HPDE6-E6E7 (cell line): ENCODE measurements around the gene FCHO1.
"Not testable (repeated sequence)": the region's sequence is repeated elsewhere in the genome, so short reads cannot be mapped to it uniquely, and the experiment has no call there.

Experiments used
- DNase-seq: peaks from one replicate; pipeline ENCODE4 v3.0.0; 2011; ENCODE audit warnings: missing footprints; ENCODE audit errors: extremely low spot score

FCHO1 gene

GRCh38 chr19:17765069-17765618 is 13.9 kb downstream of the FCHO1 start:
- DNase-seq: peak; percentile 66

DNA sequence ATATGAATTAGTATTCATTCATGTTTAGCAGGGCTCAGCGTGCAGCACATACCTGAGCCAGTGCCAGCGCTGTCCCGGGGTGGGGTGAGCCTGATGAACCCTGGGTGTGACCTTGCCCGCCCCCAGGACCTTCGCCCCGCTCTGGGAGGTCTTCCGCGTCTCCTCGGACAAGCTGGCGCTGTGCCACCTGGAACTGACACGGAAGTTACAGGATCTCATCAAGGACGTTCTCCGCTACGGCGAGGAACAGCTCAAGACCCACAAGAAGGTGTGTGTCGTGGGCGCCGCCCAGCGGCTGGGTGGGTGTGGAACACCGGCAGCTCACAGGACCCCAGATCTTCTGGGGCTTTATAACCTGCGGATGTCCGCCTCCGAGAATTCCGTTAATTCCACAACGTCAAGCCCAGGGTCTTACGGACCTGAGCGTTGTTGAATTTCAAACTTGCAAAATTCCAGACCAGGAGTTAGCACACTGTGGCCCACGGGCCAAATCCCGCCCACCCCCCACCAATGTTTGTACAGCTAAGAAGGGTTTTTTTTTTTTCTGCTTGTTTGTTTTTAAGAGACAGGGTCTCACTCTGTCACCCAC is 15.4 kb downstream of the FCHO1 start:
- peak; percentile 75 for DNase-seq

DNA sequence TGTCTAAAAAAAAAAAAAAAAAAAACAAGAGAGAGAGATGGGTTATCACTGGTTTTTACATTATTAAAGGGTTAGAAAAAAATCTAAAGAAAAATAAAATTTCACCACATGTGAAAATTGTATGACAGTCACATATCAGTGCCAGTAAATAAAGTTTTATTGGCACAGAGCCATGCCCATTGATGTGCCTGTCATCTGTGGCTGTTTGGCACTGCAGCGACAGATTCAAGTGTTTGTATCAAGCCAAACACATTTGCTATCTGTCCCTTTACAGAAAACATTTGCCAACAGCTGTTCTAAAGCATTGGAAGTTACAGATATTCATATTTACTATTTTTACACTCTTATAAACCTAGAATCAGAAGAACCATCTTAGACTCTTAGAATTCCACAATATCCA is 16.3 kb downstream of the FCHO1 start:
- DNase-seq: no peak

DNA sequence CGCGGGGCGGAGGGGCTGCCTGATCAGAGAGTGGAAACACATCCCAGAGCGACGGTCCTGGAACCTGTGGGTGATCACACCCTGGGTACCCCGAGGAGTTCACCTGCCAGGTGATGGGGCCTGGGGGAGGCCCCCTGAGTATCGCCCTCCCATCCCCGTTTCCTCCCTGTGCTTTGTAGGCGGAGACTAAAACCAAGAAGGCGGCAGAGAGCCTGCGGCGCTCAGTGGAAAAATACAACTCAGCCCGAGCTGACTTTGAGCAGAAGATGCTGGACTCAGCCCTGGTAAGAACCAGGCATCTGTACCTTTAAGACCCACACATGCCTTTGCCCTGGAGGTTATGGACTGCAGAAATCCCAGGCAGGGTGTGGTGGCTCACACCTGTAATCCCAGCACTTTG is 19.3 kb downstream of the FCHO1 start:
- DNase-seq: no peak

- DNase-seq: no peak
These were observed 20.9 kb downstream of the FCHO1 start for GRCh38 chr19:17772172-17772571.

GRCh38 chr19:17775245-17775927 is 24.1 kb downstream of the FCHO1 start:
- no peak for DNase-seq

DNA sequence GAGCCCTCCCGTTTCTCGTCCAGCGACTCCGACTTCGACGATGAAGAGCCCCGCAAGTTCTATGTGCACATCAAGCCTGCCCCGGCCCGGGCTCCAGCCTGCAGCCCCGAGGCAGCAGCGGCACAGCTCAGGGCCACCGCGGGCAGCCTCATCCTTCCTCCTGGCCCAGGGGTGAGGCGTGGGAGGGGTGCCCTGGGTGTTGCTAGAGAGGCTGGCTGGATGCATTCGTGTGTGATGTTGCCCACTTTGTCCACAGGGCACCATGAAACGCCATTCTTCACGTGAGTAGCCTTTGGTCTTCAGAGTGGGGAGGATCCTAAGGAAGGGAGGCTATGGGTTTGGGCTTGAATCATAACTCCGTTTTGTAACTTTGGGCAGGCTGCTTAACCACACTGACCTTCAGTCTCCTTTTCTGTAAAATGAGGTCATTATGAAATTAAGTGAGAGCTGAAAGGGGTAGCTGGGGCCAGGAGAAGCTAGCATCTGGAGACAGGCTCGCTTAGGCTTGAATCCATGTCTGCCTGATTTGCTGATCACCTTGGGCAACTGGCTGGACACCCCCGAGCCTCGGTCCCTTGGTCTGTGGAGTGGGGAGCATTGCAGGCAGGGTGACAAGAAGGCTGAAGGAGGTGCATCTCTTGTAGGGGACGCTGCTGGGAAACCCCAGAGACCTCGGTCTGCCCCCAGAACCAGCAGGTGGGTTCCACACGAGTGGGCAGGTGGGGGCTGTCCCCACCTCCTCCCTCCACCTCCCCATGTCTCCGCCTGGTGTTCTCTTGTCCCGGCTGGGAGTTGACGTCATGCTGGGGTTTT is 24.9 kb downstream of the FCHO1 start:
- no peak for DNase-seq

DNA sequence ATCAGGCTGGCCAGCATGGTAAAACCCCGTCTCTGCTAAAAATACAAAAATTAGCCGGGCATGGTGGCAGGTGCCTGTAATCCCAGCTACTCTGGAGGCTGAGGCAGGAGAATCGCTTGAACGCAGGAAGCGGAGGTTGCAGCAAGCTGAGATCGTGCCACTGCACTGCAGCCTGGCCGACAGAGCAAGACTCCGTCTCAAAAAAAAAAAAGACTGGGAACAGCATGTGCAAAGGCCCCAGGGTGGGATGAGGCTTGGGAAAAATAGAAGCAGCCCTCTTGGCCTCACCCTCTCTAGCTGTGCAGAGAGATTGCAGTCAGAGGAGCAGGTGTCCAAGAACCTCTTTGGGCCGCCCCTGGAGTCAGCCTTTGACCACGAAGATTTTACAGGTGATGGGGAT is 26.6 kb downstream of the FCHO1 start:
- DNase-seq: not testable (repeated sequence)

- DNase-seq: no peak
These were observed 27.1 kb downstream of the FCHO1 start for GRCh38 chr19:17778251-17778967.

DNA sequence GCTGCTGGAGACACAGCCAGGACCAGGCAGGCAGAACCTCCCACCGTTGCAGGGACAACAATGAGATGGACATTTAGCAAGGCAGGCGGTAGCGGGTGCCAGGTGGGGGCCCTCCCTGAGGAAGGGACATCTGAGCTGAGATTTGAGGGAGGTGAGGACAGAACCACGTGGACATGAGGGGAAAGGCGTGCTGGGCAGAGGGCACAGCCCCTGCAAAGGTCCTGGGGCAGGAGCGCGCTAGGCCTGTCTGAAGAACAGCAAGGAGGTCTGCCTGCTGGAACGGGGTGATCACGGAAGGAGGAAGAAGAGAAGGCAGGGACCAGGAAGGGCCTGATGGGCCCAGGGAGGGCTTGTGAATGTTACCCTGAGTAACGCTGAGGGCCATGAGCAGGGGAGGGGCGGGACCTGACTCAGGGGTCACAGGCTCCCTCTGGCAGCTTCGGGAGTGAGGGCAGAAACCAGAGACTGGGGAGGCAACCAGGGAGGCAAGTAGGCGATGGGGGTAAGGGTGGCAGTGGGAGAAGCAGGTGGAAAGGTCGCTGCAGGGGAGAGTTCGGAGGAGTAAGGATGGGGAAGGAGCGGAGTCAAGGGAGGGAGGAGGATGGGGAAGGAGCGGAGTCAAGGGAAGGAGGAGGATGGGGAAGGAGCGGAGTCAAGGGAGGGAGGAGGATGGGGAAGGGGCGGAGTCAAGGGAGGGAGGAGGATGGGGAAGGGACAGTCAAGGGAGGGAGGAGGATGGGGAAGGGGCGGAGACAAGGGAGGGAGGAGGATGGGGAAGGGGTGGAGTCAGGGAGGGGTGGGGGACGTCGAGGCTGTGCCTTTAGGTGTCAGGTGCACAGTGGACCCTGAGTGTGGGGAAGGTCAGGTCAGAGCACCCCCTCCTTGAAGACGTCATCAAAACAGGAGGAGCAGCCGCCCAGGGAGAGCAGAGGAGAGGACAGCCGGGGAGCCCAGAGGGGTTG is 28.0 kb downstream of the FCHO1 start:
- no peak for DNase-seq

- DNase-seq: no peak
These were observed 29.5 kb downstream of the FCHO1 start for GRCh38 chr19:17780781-17781180.

- not testable (repeated sequence) for DNase-seq
These were observed 32.4 kb downstream of the FCHO1 start for GRCh38 chr19:17783721-17784120.

DNA sequence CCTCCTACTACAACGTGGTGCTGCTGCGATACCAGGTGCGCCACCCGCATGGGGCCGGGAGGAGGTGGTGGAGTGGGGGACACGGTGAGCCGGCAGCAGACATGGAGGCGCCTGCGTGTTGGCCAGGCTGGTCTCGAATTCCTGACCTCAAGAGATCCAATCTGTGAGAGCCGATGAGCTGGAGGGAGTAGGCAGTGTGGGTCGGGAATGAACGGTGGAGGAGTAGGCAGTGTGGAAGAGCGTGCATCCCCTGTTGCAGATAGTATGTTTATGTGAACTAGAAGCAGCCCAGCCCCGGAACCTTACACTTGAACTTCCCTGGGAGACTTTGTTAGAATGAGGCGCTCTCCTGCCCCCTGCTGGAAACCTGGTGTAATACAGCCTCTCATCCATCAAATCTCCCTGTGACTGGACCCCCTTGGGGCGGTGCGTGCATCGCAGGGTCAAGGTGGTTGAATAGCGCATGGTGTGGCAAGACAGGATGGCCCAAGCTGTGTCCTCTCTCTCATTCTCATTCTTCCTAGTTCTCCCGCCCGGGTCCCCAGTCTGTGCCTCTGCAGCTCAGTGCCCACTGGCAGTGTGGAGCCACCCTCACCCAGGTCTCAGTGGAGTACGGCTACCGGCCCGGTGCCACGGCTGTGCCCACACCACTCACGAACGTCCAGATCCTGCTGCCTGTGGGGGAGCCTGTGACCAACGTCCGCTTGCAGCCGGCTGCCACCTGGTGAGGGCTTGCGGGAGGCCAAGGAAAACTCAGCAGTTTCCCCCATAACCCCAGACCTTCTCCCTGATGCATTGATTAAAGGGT is 33.1 kb downstream of the FCHO1 start:
- DNase-seq: no peak

DNA sequence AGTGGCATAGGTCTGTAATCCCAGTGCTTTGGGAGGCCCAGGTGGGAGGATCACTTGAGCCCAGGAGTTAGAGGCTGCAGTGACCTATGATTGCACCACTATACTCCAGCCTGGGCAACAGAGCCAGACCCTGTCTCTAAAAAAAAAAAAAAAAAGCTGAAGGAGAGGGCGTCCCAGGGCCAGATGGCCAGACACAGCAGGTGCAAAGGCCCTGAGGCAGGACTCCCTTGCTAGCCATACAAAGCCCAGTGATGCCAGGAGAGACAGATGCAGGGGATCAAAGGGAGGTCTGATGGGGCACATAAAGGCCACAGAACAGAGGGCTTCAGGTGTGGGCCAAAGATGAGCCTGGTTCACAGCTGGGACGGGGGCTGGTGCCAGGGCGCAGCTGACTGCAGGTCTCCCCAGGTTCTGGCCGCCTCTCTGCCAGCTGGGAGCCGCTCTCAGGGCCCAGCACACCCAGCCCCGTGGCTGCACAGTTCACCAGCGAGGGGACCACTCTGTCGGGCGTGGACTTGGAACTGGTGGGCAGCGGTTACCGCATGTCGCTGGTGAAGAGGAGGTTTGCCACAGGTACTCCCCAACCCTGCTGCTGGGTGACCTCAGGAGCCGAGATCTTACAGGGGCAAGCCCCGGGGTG is 36.1 kb downstream of the FCHO1 start:
- no peak for DNase-seq

DNA sequence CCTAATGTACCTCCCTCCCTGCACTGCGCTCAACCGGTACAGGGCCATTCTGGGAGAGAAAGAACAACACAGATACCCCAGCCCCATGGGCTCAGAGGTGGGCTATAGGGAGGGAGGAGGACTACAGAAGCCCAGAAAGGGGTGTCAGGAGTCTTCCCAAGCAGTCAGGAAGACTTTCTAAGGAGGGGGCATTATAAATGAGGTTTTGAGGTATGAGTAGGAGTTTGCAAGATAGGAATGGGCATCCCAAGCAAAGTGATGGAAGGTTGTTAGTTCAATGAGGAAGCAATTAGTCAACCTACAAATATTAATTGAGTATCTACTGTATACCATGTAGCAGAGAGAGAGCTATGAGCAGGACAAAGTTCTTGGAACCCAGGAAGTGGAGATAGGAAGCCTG is 37.4 kb downstream of the FCHO1 start:
- DNase-seq: no peak

DNA sequence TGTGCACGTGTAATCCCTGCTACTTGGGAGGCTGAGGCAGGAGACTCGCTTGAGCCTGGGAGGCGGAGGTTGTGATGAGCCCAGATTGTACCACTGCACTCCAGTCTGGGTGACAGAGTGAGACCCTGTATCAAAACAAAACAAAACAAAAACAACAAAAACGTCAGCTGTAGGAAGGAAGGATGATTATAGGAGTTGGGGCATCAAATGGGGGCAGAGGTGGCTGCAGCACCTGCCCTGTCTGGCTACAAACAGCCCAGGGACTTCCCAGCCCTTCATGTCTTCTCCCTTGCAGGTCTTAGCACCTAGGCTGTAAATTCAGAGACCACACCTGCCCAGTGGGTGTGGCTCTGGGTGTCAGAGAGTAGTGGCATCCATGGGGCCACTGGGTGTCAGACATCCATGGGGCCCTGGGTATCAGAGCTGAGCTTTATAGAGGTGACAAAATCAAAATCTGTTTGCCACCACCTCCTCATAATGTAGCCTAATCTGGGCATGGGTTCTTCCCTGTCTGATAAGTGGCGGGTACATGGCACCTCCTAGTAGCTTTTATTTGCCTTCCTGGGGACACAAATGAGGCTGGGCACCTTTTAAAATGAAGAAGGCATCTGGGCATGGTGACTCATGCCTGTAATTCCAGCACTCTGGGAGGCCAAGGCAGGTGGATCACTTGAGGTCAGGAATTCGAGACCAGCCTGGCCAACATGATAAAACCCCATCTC is 38.9 kb downstream of the FCHO1 start:
- DNase-seq: no peak

DNA sequence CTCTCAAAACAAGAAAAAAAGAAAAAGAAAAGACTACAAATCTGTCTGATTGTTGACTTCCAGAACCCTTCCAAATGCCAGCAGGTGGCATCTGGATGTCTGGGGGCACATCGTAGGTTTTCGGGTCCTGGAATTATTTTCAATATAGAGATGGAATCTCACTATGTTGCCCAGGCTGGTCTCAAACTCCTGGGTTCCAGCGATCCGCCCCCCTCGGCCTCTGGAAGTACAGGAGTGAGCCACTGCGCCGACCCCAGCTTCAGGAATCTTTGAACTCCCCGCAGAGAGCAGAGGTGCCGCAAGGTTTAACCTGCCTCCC is 43.1 kb downstream of the FCHO1 start:
- DNase-seq: no peak

GRCh38 chr19:17794731-17795494 is 43.6 kb downstream of the FCHO1 start, which contains the start of gene B3GNT3:
Gene B3GNT3, plus strand, starts transcription at chr19:17795138. Its CDS starts 12,670 bp downstream, at chr19:17807808.
- no peak for DNase-seq
